GM10266 (cell line): ENCODE data around the gene LMBR1.
"Not testable (repeated sequence)": the region's sequence is repeated elsewhere in the genome, so short reads cannot be mapped to it uniquely, and the experiment has no call there.

Experiments
- DNase-seq: peaks from one replicate; pipeline ENCODE4 v3.0.0; 2012; ENCODE audit errors: extremely low spot score
- TF ChIP-seq, protein P1 (sequence below): IDR thresholded peaks from 2 replicates; pipeline ENCODE4 v1.5.1; 2012; ENCODE audit warnings: mild to moderate bottlenecking, low read depth; ENCODE audit not compliant: control insufficient read depth, insufficient read depth; ENCODE audit errors: missing control alignments

The LMBR1 gene

DNA sequence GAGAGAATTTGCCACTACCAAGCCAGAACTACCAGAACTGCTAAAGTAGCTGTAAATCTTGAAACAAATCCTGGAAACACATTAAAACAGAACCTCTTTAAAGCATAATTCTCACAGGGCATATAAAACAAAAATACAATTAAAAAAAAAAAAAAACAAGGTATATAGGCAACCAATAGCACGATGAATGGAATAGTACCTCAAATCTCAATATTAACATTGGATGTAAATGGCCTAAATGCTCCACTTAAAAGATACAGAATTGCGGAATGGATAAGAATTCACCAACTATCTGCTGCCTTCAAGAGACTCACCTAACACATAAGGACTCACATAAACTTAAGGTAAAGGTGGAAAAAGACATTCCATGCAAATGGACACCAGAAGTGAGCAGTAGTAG lies 17.2 kb downstream of the LMBR1 start:
- TF ChIP-seq, protein P1, sequence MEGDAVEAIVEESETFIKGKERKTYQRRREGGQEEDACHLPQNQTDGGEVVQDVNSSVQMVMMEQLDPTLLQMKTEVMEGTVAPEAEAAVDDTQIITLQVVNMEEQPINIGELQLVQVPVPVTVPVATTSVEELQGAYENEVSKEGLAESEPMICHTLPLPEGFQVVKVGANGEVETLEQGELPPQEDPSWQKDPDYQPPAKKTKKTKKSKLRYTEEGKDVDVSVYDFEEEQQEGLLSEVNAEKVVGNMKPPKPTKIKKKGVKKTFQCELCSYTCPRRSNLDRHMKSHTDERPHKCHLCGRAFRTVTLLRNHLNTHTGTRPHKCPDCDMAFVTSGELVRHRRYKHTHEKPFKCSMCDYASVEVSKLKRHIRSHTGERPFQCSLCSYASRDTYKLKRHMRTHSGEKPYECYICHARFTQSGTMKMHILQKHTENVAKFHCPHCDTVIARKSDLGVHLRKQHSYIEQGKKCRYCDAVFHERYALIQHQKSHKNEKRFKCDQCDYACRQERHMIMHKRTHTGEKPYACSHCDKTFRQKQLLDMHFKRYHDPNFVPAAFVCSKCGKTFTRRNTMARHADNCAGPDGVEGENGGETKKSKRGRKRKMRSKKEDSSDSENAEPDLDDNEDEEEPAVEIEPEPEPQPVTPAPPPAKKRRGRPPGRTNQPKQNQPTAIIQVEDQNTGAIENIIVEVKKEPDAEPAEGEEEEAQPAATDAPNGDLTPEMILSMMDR: no peak
- DNase-seq: no peak

- not testable (repeated sequence) for DNase-seq
Observed at GRCh38 chr7:156868363-156868762, 24.6 kb downstream of the LMBR1 start.

DNA sequence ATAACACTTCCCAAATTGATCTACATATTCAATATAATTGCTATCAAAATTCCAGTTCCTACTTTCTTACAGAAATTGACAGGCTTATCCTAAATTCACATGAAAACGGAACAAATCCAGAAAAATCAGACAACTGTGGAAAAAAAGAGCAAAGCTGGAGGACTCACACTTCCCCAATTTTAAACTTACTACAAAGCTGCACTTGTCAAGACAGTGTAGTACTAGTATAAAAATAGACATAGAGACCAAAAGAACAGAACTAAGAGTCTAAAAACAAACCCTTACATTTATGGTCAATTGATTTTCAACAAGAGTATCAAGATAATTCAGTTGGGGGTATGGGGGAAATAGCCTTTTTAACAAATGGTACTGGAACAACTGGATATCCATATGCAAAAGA lies 27.5 kb downstream of the LMBR1 start:
- no peak for DNase-seq
- TF ChIP-seq, protein P1: no peak

DNA sequence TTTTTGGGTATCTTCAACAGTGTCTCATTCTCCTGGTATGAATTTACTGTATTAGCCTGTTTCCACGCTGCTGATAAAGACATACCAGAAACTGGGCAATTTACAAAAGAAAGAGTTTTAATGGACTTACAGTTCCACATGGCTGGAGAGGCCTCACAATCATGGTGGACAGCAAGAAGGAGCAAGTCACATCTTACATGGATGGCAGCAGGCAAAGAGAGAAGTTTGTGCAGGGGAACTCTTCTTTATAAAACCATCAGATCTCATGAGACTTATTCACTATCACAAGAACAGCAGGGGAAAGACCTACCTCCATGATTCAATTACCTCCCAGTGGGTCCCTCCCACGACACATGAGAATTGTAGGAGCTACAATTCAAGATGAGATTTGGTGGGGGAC lies 31.0 kb downstream of the LMBR1 start:
- not testable (repeated sequence) for DNase-seq

DNA sequence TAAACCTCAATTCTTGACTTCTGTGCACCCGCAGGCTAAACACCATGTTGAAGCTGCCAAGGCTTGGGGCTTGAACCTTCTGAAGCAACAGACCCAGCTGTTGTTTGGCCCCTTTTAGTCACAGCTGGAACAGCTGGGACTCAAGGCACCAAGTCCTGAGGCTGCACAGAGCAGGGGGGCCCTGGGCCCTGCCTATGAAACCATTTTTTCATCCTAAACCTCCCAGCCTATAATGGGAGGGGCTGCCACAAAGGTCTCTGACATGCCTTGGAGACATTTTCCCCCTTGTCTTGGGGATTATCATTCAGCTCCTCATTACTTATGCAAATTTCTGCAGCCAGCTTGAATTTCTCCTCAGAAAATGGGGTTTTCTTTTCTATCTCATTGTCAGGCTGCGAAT lies 31.8 kb downstream of the LMBR1 start:
- TF ChIP-seq, protein P1: no peak
- DNase-seq: no peak

DNA sequence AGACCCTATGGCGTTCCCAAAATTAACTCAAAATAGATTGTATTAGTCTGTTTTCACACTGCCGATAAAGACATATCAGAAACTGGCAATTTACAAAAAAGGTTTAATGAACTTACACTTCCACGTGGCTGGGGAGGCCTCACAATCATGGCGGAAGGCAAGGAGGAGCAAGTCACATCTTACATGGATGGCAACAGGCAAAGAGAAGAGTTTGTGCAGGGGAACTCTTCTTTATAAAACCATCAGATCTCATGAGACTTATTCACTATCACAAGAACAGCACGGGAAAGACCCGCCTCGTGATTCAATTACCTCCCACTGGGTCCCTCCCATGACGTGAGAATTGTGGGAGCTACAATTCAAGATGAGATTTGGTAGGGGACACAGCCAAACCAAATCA lies 32.9 kb downstream of the LMBR1 start:
- not testable (repeated sequence) for DNase-seq

DNA sequence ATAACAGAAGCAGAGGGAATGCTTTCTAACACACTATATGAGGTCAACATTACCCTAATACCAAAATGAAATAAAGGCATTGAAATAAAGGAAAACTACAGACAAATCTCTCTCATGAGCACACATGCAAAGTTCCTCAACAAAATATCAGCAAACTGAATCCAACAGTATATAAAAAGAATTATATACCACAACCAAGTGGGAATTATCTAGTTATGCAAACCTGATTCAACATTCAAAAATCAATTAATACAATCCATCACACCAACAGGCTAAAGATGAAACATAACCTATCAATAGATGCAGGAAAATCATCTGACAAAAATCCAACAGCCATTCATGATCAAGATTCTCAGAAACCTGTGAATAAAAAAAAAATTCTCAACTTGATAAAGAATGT lies 34.5 kb downstream of the LMBR1 start:
- TF ChIP-seq, protein P1: no peak
- DNase-seq: no peak

GRCh38 chr7:156857757-156858156 lies 35.2 kb downstream of the LMBR1 start:
- DNase-seq: no peak
- TF ChIP-seq, protein P1: no peak

DNA sequence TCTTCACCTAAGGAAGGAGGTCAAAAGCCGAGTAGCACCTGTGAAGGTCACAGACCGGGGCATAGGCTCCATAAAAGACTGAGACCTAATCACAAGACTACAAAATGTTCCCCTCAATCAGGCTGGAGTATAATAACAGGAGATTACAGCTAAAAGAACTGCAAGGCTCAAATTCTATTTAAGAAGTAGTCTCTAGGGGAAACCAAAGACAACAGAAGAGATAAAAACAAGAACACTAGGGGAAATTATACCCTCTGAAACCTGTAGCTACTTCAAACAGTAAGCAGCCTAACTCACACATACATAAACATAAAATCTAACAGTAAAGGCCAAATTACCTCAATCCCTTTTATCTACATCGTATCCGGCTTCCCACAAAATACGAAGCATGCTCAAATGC lies 38.3 kb downstream of the LMBR1 start:
- no peak for DNase-seq
- TF ChIP-seq, protein P1: no peak
